Measurements from ENCODE around the gene TSSK2.

The TSSK2 gene

DNA sequence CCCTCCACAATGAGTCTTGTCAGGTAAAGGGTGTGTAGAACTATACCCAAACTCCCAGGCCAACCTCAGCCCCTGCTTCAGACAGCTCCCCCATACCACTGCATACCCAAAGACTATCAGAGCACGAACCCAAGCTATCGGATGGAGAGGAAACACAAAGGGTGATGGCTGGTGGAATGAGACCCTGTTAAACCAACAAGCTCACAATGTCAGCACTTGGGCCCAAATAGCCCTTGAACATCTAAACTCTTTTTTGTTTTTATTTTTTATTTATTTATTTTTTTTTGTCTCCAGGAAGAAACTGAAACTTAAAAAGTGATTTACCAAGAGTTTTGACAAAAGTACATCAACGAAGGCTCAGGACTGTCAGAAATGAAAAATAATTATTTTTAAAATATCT lies 19.5 kb upstream of the TSSK2 start:
- DNase-seq (ENCODE audit: insufficient read length, low spot score): no peak
- TF ChIP-seq POLR2A (IDR thresholded peaks at IDR 0.05; ENCODE audit: low read depth, low read length): no peak
- no peak for TF ChIP-seq POU2F2 (IDR thresholded peaks at IDR 0.05; ENCODE audit: low read depth, low read length)
- no peak for FAIRE-seq

GRCh38 chr22:19113429-19113828 lies 17.7 kb upstream of the TSSK2 start:
- FAIRE-seq: no peak
- no peak for DNase-seq (ENCODE audit: insufficient read length, low spot score)
- TF ChIP-seq POU2F2 (IDR thresholded peaks at IDR 0.05; ENCODE audit: low read depth, low read length) (no peak), TAF1 (IDR thresholded peaks at IDR 0.05; ENCODE audit: low read depth, low read length) (no peak), SPI1 (IDR thresholded peaks at IDR 0.05; ENCODE audit: low read depth, low read length) (no peak), PAX5 (IDR thresholded peaks at IDR 0.05; ENCODE audit: insufficient read depth, low read length, severe bottlenecking) (no peak), POLR2AphosphoS5 (IDR thresholded peaks at IDR 0.05; ENCODE audit: low read depth, low read length) (no peak), POLR2A (IDR thresholded peaks at IDR 0.05; ENCODE audit: low read depth, low read length) (no peak)

DNA sequence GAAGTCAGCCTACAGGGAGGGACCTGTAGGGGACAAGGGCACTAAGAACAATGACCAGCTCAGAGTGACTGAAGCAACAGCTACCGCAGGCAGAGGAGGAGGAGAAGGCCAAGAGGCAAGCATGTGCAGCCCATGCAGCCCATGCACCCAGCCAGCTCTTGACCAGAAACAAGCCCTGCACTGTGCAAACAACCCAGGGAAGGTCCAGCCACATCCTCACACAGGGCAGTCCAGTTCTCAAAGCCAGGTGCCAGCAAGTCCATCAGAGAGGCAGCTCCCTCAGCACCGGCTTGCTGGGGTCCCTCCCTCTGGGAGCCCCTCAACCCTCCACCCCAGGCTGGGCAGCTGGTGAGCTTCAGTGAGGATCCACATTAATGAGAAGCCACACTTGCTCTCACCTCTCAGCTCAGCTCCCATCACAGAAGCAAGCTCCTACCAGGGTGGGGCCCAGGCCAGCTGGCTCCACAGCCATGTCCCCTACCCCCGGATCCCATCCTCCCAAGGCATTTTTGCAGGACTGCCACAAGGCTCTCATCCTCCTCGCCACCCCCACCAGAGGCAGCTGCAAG lies 16.0 kb upstream of the TSSK2 start:
- TF ChIP-seq POLR2AphosphoS5 (IDR thresholded peaks at IDR 0.05; ENCODE audit: low read depth, low read length) (no peak), POLR2A (IDR thresholded peaks at IDR 0.05; ENCODE audit: low read depth, low read length) (no peak), SPI1 (IDR thresholded peaks at IDR 0.05; ENCODE audit: low read depth, low read length) (no peak), PAX5 (IDR thresholded peaks at IDR 0.05; ENCODE audit: insufficient read depth, low read length, severe bottlenecking) (no peak), TAF1 (IDR thresholded peaks at IDR 0.05; ENCODE audit: low read depth, low read length) (no peak), POU2F2 (IDR thresholded peaks at IDR 0.05; ENCODE audit: low read depth, low read length) (no peak)
- DNase-seq (ENCODE audit: insufficient read length, low spot score): no peak
- no peak for FAIRE-seq

- TF ChIP-seq TAF1 (IDR thresholded peaks at IDR 0.05; ENCODE audit: low read depth, low read length) (no peak), POLR2A (IDR thresholded peaks at IDR 0.05; ENCODE audit: low read depth, low read length) (no peak), PAX5 (IDR thresholded peaks at IDR 0.05; ENCODE audit: insufficient read depth, low read length, severe bottlenecking) (no peak), SPI1 (IDR thresholded peaks at IDR 0.05; ENCODE audit: low read depth, low read length) (no peak), POLR2AphosphoS5 (IDR thresholded peaks at IDR 0.05; ENCODE audit: low read depth, low read length) (no peak), POU2F2 (IDR thresholded peaks at IDR 0.05; ENCODE audit: low read depth, low read length) (no peak)
- FAIRE-seq (no peak), DNase-seq (ENCODE audit: insufficient read length, low spot score) (no peak)
Measured at GRCh38 chr22:19115628-19116027, 15.5 kb upstream of the TSSK2 start.

DNA sequence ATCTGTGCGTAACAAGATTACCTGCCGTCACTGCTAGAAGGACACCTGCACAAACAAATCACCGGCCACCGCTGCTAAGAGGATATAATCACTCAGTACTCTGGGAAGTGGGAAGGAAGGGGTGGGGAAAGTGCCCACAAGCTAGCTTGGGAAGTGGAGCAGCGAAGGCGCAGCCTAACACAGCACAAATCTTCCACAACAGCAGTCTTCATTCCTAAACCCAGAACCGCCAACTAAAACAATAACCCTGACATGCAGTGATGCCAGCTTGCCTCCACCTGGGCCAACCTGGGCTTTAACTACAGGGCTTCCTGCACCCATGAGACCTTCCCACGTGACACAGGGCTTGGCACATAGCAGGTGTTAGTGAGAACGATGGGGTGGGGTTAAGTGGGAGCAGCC lies 14.0 kb upstream of the TSSK2 start:
- no peak for TF ChIP-seq POLR2AphosphoS5 (IDR thresholded peaks at IDR 0.05; ENCODE audit: low read depth, low read length)
- TF ChIP-seq POLR2A (IDR thresholded peaks at IDR 0.05; ENCODE audit: low read depth, low read length): no peak
- TF ChIP-seq POU2F2 (IDR thresholded peaks at IDR 0.05; ENCODE audit: low read depth, low read length): no peak
- no peak for TF ChIP-seq SPI1 (IDR thresholded peaks at IDR 0.05; ENCODE audit: low read depth, low read length)
- TF ChIP-seq PAX5 (IDR thresholded peaks at IDR 0.05; ENCODE audit: insufficient read depth, low read length, severe bottlenecking): no peak
- no peak for TF ChIP-seq TAF1 (IDR thresholded peaks at IDR 0.05; ENCODE audit: low read depth, low read length)
- DNase-seq (ENCODE audit: insufficient read length, low spot score): no peak
- FAIRE-seq: no peak

DNA sequence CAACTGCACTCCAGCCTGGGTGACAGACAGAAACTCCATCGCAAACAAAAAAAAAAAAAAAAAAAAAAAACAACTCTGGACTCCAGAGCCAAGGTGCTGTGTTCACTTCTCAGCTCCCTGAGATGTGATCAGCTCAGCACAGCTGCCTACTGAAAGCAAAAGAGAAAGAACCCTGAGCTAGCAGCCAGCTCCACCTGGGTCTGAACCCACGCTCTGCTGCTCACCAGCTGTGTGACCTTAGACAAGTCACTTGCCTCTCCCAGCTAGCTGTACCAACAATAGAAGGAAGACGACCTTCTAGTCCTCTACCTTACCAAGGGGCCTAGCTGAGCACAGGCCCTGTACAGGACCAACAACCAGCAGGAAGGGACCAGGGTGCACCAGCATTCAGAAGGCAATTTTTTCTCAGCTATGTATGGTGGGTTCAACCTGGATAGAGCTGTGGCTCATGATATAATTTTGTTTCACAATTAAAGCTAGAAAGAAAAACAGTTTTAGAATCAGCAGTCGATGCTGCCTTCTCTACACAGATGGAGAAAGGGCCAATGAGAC lies 12.7 kb upstream of the TSSK2 start:
- FAIRE-seq: peak; percentile 94
- TF ChIP-seq SPI1 (IDR thresholded peaks at IDR 0.05; ENCODE audit: low read depth, low read length) (no peak), TAF1 (IDR thresholded peaks at IDR 0.05; ENCODE audit: low read depth, low read length) (no peak), POLR2AphosphoS5 (IDR thresholded peaks at IDR 0.05; ENCODE audit: low read depth, low read length) (no peak), POLR2A (IDR thresholded peaks at IDR 0.05; ENCODE audit: low read depth, low read length) (no peak), POU2F2 (IDR thresholded peaks at IDR 0.05; ENCODE audit: low read depth, low read length) (no peak), PAX5 (IDR thresholded peaks at IDR 0.05; ENCODE audit: insufficient read depth, low read length, severe bottlenecking) (peak; percentile 90)
- DNase-seq (ENCODE audit: insufficient read length, low spot score): peak; percentile 66

DNA sequence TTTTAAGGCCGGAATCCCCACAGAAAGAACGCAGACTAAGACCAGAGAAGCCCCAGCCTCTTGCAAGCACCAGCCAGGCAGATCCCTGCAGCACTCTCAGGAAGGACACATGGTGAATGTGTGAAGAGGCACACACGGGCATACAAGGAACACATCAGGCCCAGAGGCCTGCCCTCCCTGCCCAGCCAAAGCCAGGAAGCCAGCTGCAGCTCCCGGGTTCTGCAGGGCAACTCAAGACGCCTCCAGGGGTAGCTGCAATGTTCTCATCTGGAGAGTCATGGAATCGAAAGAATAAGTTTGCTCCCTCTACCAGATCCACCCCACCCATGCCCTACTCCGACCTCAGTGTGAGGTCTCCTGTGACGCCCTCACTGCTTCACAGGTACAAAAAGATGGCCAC lies 11.2 kb upstream of the TSSK2 start:
- no peak for FAIRE-seq
- DNase-seq (ENCODE audit: insufficient read length, low spot score): no peak
- TF ChIP-seq POLR2A (IDR thresholded peaks at IDR 0.05; ENCODE audit: low read depth, low read length) (no peak), POU2F2 (IDR thresholded peaks at IDR 0.05; ENCODE audit: low read depth, low read length) (no peak; the same call in 1 of the 2 replicates), POLR2AphosphoS5 (IDR thresholded peaks at IDR 0.05; ENCODE audit: low read depth, low read length) (no peak), PAX5 (IDR thresholded peaks at IDR 0.05; ENCODE audit: insufficient read depth, low read length, severe bottlenecking) (no peak), SPI1 (IDR thresholded peaks at IDR 0.05; ENCODE audit: low read depth, low read length) (no peak), TAF1 (IDR thresholded peaks at IDR 0.05; ENCODE audit: low read depth, low read length) (no peak)

DNA sequence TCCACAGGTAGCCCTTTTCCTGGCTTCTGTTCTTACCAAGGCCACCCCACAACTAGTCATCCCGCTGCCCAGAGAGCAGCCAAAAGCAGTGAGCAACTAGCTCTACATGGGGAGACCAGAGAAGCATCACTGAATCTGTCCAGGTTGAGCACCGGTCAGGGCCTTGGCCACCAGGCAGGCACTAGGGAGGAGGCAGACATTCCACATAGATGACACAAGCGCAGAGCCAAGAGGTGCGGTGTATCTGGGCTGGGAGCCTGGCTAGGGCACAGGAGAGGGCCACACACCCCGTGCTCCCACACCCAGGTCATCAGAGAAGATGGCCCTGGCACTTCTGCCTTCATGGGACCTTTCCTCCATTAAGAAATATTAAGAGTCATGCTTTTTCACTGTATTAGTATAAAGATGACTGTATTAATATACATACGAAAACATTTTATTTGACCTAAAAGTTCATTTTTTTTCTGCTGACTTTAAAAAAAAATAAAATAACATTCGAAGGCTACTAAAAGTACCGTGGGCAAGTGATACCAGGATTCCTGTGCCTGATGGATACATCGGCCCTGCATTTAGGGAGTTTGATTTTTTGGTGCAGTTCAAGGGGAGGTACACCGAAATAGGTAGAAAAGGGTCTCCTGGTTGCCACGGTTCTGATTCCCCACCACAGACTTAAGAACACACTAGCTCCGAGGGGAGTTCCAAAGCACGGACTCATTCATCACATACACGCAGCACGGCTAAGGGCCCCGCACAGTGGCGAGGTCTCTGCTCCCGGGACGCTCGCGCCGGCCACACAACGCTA lies 10.1 kb upstream of the TSSK2 start:
- FAIRE-seq: no peak
- DNase-seq (ENCODE audit: insufficient read length, low spot score): no peak
- no peak for TF ChIP-seq SPI1 (IDR thresholded peaks at IDR 0.05; ENCODE audit: low read depth, low read length)
- TF ChIP-seq TAF1 (IDR thresholded peaks at IDR 0.05; ENCODE audit: low read depth, low read length): no peak
- no peak for TF ChIP-seq POU2F2 (IDR thresholded peaks at IDR 0.05; ENCODE audit: low read depth, low read length)
- no peak for TF ChIP-seq POLR2A (IDR thresholded peaks at IDR 0.05; ENCODE audit: low read depth, low read length)
- TF ChIP-seq PAX5 (IDR thresholded peaks at IDR 0.05; ENCODE audit: insufficient read depth, low read length, severe bottlenecking): no peak
- no peak for TF ChIP-seq POLR2AphosphoS5 (IDR thresholded peaks at IDR 0.05; ENCODE audit: low read depth, low read length)

DNA sequence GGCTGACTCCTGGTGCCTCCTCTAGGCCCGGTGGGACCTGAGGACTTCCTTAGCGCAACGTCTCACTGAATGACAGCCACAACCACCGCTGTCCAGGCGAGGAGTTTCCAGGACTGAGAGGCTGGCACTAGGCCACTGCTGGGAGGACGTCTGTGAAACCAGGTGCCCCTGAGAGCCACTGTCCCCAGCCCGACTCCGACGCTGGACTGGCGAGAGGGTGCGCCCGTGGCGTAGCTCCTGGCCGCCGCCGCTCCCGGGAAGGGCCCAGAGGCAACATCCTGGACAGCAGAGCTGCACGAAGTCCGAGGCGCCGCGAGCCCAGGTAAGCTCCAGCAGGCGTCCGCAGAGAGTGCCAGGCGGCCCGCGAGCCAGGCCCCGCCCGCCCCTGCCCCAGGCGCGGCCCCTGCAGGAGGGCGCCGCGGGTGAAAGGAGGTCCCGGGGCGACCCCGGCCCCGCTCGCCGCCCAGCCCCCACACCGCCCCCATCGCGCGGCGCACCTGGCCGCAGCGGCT lies 9.4 kb upstream of the TSSK2 start:
- DNase-seq (ENCODE audit: insufficient read length, low spot score): no peak

More for the DNA sequence above, 9.4 kb upstream of the TSSK2 start:
- no peak for FAIRE-seq
- TF ChIP-seq POU2F2 (IDR thresholded peaks at IDR 0.05; ENCODE audit: low read depth, low read length): no peak
- TF ChIP-seq SPI1 (IDR thresholded peaks at IDR 0.05; ENCODE audit: low read depth, low read length): no peak
- TF ChIP-seq POLR2AphosphoS5 (IDR thresholded peaks at IDR 0.05; ENCODE audit: low read depth, low read length): no peak
- no peak for TF ChIP-seq PAX5 (IDR thresholded peaks at IDR 0.05; ENCODE audit: insufficient read depth, low read length, severe bottlenecking)
- TF ChIP-seq POLR2A (IDR thresholded peaks at IDR 0.05; ENCODE audit: low read depth, low read length): no peak
- no peak for TF ChIP-seq TAF1 (IDR thresholded peaks at IDR 0.05; ENCODE audit: low read depth, low read length)
